Dendritic cell treated with granulocyte-macrophage colony-stimulating factor and Interleukin-4, amounts not matched to agents 40 ng/mL and 50 ng/mL, for 4 days (primary cell): ENCODE measurements around the gene CHRDL2.
"Not testable (repeated sequence)": the region's sequence is repeated elsewhere in the genome, so short reads cannot be mapped to it uniquely, and the experiment has no call there.

Experiments used
- H3K27ac Mint-ChIP-seq: one replicate; pipeline ENCODE4 v1.8.0; 2022; ENCODE audit warnings: mild to moderate bottlenecking, mixed read lengths
- H3K27me3 Mint-ChIP-seq: one replicate; pipeline ENCODE4 v1.8.0; 2022; ENCODE audit warnings: mild to moderate bottlenecking, mixed read lengths
- H3K36me3 Mint-ChIP-seq: one replicate; pipeline ENCODE4 v1.8.0; 2022; ENCODE audit warnings: low read depth, mixed read lengths
- H3K4me1 Mint-ChIP-seq: one replicate; pipeline ENCODE4 v1.8.0; 2022; ENCODE audit warnings: low read depth, mixed read lengths
- H3K4me3 Mint-ChIP-seq: one replicate; pipeline ENCODE4 v1.8.0; 2022; ENCODE audit warnings: mild to moderate bottlenecking, moderate library complexity, mixed read lengths
- H3K9me3 Mint-ChIP-seq: one replicate; pipeline ENCODE4 v1.8.0; 2022; ENCODE audit warnings: mixed read lengths
- intact Hi-C: fragments of 100-400 bp; cut with micrococcal nuclease; formaldehyde crosslinking; loops from one replicate; pipeline ENCODE4 v1.15.0; 2022

CHRDL2 gene

DNA sequence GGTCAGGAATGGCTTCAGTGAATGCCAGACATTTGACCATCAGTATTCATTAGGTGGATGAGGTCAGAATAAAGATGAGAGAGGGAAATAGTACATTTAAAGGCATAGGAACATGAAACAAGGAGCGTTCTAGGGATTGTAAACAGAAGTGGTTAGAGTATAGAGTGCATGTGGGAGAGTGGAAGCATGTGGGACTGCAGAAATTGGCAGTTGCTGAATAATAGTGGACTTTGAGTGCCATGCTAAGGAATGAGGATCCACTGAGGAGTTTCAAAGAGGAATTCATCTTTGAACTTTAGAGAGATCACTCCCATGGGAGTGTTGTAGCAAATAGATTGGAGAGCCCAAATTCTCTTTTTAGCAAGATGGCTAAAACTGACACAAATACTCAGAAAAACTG is 25.3 kb upstream of the CHRDL2 start:
- Mint-ChIP-seq H3K27ac (no peak overlapping the region), H3K4me3 (no peak overlapping the region), H3K36me3 (peaks cover 6% of the 10 kb centered on the region), H3K4me1 (peaks cover 29% of the 10 kb centered on the region), H3K27me3 (no peaks in the 10 kb centered on the region), H3K9me3 (no peaks in the 10 kb centered on the region)
- intact Hi-C loops: no loop called here

DNA sequence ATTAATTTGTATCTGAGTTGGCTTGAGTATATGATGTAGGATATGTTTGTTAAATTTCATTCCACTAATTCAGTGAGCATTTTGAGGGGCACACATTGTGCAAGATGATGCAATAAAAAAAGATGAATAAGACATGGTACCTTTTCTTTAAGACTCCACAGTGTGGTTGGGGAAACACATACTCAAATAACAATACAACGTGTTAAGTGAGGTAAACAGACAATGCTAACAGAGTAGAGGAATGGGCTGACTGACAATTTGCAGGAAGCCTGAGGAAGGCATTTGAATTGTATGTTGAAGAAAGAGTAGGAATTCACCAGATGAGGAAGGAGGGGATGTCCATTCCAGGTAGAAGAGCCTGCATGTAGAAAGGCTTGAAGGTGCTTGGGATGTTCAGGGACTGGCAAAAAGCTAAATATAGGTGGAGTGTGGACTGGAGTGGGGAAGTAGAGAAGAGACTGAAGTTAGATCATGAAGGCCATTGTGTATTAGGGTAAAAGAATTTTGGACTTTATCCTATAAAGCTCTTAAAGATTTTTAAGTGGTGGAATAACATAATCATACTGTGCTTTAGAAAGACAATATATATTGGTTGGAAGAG is 24.3 kb upstream of the CHRDL2 start:
- Mint-ChIP-seq H3K27ac (peak overlapping the region; percentile 11), H3K36me3 (peaks cover 6% of the 10 kb centered on the region), H3K9me3 (no peaks in the 10 kb centered on the region), H3K4me3 (no peak overlapping the region), H3K4me1 (peaks cover 38% of the 10 kb centered on the region), H3K27me3 (no peaks in the 10 kb centered on the region)
- intact Hi-C loops: no loop called here

DNA sequence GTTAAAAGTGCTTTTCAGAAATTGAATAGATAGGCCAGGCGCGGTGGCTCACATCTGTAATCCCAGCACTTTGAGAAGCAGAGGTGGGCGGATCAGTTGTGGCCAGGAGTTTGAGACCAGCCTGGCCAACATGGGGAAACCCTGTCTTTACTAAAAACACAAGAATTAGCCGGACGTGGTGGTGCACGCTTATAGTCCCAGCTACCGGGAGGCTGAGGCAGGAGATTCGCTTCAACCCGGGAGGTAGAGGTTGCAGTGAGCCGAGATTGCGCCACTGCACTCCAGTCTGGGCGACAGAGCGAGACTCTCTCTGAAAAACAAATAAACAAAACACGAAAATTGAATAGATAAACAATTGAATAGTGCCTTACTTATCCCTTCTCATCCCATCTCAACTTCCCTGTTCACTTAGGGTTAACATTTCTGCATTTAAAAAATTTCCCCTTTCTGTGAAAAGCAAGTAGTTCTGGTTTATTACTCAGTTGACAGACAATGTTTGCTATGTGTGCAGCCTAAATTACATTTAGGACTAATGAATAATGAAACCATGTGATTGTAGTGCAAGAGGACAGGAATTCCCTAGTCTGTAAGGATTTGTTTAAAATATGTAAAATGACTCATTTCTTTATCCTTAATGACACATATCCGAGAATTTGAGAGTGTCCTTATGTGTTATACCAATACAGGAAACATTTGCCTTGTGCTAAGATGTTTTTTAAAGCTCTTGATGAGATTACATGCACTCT is 23.5 kb upstream of the CHRDL2 start:
- H3K9me3 Mint-ChIP-seq: no peaks in the 10 kb centered on the region
- H3K27me3 Mint-ChIP-seq: no peaks in the 10 kb centered on the region
- peaks cover 8% of the 10 kb centered on the region for H3K36me3 Mint-ChIP-seq
- intact Hi-C loops: loop anchor here (5.0 kb wide), 1 partner anchor 33 kb away; no protein-coding TSS in a partner anchor
- H3K4me1 Mint-ChIP-seq: peaks cover 45% of the 10 kb centered on the region
- H3K4me3 Mint-ChIP-seq: peak overlapping the region; percentile 13
- H3K27ac Mint-ChIP-seq: peak overlapping the region; percentile 1

DNA sequence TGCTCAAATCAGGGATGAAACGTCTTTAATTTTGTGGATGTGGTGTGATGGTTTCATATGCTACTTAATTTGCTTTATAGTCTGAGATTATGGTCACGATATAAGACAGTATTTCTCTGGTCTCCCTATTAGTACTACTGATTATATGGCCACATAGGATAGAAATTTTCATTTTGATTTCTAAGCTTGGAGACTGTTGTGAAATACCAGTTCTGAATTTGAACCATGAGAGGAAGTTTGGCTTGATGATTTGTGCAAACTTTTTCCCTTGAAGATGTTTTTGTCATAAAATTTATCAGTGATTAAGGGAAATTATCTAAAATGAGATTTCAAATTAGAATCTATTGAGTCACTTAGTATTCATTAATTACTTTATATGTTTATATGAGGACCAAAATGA is 20.1 kb upstream of the CHRDL2 start:
- H3K4me3 Mint-ChIP-seq: peak overlapping the region; percentile 9

DNA sequence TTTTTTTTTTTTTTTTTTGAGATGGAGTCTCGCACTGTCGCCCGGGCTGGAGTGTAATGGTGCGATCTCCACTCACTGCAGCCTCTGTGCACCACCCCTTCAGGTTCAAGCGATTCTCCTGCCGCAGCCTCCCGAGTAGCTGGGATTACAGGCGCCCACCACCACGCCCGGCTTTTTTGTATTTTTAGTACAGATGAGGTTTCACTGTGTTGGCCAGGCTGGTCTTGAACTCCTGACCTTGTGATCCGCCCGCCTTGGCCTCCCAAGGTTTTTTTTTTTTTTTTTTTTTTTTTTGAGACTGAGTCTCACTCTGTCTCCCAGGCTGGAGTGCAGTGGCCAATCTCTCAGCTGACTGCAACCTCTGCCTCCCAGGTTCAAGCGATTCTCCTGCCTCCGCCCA is 19.4 kb upstream of the CHRDL2 start:
- H3K27ac Mint-ChIP-seq, H3K9me3 Mint-ChIP-seq, H3K27me3 Mint-ChIP-seq: not testable (repeated sequence)
- Mint-ChIP-seq H3K4me3 (peak overlapping the region; percentile 20), H3K4me1 (peaks cover 50% of the 10 kb centered on the region), H3K36me3 (peaks cover 14% of the 10 kb centered on the region)
- intact Hi-C loops: loop anchor here (5.0 kb wide), 1 partner anchor 37 kb away; no protein-coding TSS in a partner anchor

More for the DNA sequence above, 20.1 kb upstream of the CHRDL2 start:
- Mint-ChIP-seq H3K9me3 (no peaks in the 10 kb centered on the region), H3K27ac (no peak overlapping the region), H3K36me3 (peaks cover 14% of the 10 kb centered on the region), H3K4me1 (peaks cover 56% of the 10 kb centered on the region), H3K27me3 (no peaks in the 10 kb centered on the region)
- intact Hi-C loops: loop anchor here (5.0 kb wide), 1 partner anchor 36 kb away; no protein-coding TSS in a partner anchor

- no peaks in the 10 kb centered on the region for H3K27me3 Mint-ChIP-seq
- H3K4me1 Mint-ChIP-seq: peaks cover 43% of the 10 kb centered on the region
- H3K27ac Mint-ChIP-seq: peak overlapping the region; percentile 83
Measured at GRCh38 chr11:74749965-74750296, 18.7 kb upstream of the CHRDL2 start.

GRCh38 chr11:74749127-74749964 is 18.1 kb upstream of the CHRDL2 start:
- H3K9me3 Mint-ChIP-seq: no peaks in the 10 kb centered on the region
- no peaks in the 10 kb centered on the region for H3K27me3 Mint-ChIP-seq
- peaks cover 14% of the 10 kb centered on the region for H3K36me3 Mint-ChIP-seq
- intact Hi-C loops: no loop called here
- H3K27ac Mint-ChIP-seq: peak overlapping the region; percentile 83
- peak overlapping the region; percentile 92 for H3K4me3 Mint-ChIP-seq
- H3K4me1 Mint-ChIP-seq: peaks cover 37% of the 10 kb centered on the region

More at GRCh38 chr11:74749965-74750296, 18.7 kb upstream of the CHRDL2 start:
- intact Hi-C loops: loop anchor here (5.0 kb wide), 1 partner anchor 37 kb away; no protein-coding TSS in a partner anchor
- peak overlapping the region; percentile 92 for H3K4me3 Mint-ChIP-seq
- H3K9me3 Mint-ChIP-seq: no peaks in the 10 kb centered on the region
- peaks cover 14% of the 10 kb centered on the region for H3K36me3 Mint-ChIP-seq

GRCh38 chr11:74748211-74749126 is 17.2 kb upstream of the CHRDL2 start, which contains the start of gene RNF169:
TSS of gene RNF169 (plus strand) at chr11:74748849. CDS start at chr11:74748881, 32 bp downstream.
- peak within 1 kb of the TSS; percentile 83 for H3K27ac Mint-ChIP-seq
- peaks cover 5% of the 10 kb centered on the region for H3K27me3 Mint-ChIP-seq

GRCh38 chr11:74746868-74747267 is 15.6 kb upstream of the CHRDL2 start:
- no peaks in the 10 kb centered on the region for H3K9me3 Mint-ChIP-seq
- no peak overlapping the region for H3K27ac Mint-ChIP-seq
- intact Hi-C loops: no loop called here

More at GRCh38 chr11:74748211-74749126, 17.2 kb upstream of the CHRDL2 start, which contains the start of gene RNF169:
- peaks cover 42% of the 10 kb centered on the region for H3K4me1 Mint-ChIP-seq
- intact Hi-C loops: no loop called here
- H3K36me3 Mint-ChIP-seq: peaks cover 14% of the 10 kb centered on the region
- no peaks in the 10 kb centered on the region for H3K9me3 Mint-ChIP-seq
- peak within 1 kb of the TSS; percentile 92 for H3K4me3 Mint-ChIP-seq

DNA sequence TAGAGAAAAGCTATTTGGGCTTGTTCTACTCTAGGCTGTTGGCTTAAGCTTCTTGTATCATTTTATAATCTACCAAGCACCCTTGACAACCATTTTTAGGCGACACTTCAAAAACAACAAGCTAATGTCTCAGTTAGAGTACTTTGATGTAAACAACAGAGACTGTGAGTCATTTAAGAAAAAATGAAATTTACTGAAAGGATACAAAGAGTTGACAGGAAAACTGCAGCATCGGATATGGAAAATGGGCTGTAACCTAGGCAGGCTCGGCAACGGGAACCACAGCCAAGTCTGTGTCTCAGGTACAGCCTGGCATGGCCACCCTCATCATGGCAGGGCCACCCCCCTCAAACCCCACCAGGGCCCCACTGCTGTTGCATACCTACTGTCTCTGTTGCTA is 13.1 kb upstream of the CHRDL2 start:
- intact Hi-C loops: no loop called here
- Mint-ChIP-seq H3K4me3 (no peak overlapping the region), H3K27ac (no peak overlapping the region), H3K27me3 (peaks cover 8% of the 10 kb centered on the region), H3K36me3 (peaks cover 2% of the 10 kb centered on the region), H3K9me3 (no peaks in the 10 kb centered on the region), H3K4me1 (peaks cover 40% of the 10 kb centered on the region)

More at GRCh38 chr11:74746868-74747267, 15.6 kb upstream of the CHRDL2 start:
- Mint-ChIP-seq H3K36me3 (peaks cover 8% of the 10 kb centered on the region), H3K4me3 (no peak overlapping the region), H3K4me1 (peaks cover 46% of the 10 kb centered on the region), H3K27me3 (peaks cover 8% of the 10 kb centered on the region)

GRCh38 chr11:74743640-74744039 is 12.4 kb upstream of the CHRDL2 start:
- H3K4me3 Mint-ChIP-seq: no peak overlapping the region
- peaks cover 40% of the 10 kb centered on the region for H3K4me1 Mint-ChIP-seq
- no peak overlapping the region for H3K27ac Mint-ChIP-seq
- no peaks in the 10 kb centered on the region for H3K9me3 Mint-ChIP-seq
- peaks cover 13% of the 10 kb centered on the region for H3K27me3 Mint-ChIP-seq
- H3K36me3 Mint-ChIP-seq: no peaks in the 10 kb centered on the region
- intact Hi-C loops: no loop called here

- Mint-ChIP-seq H3K9me3 (no peaks in the 10 kb centered on the region), H3K4me3 (no peak overlapping the region), H3K4me1 (peaks cover 29% of the 10 kb centered on the region), H3K27ac (no peak overlapping the region), H3K36me3 (no peaks in the 10 kb centered on the region), H3K27me3 (peaks cover 19% of the 10 kb centered on the region)
- intact Hi-C loops: no loop called here
Measured at GRCh38 chr11:74742070-74742469, 10.8 kb upstream of the CHRDL2 start.
